Caco-2 (cell line): Measurements from ENCODE around the gene ARHGAP4. TPM values are rescaled to one million over a fixed set of nuclear protein-coding genes. Genes with fewer than 3 reads are reported as not detected.

Source experiments
- BruUV-seq: library from RNA; stranded (reverse); fragments of 400-500 nt; replicated peaks from 2 replicates; lab custom pipeline; 2021; lab: Mats Ljungman, UMichigan
- CTCF ChIA-PET: fragments of 300-600 bp; sonication (Branson Sonifier 250); formaldehyde crosslinking; loops from one replicate; lab custom pipeline; 2022; ENCODE audit warnings: antibody characterized with exemption; lab: Charles Lee
- POLR2A ChIA-PET: fragments of 300-600 bp; sonication (Branson Sonifier 250); formaldehyde crosslinking; loops from one replicate; lab custom pipeline; 2022; ENCODE audit warnings: antibody characterized with exemption; lab: Charles Lee
- DNase-seq, 2 experiments: peaks; one replicate each; pipeline versions ENCODE4 v3.0.0 to v3.0.0-alpha.2; 2020 to 2022
- H3K27me3 ChIP-seq: replicated peaks from 2 replicates; pipeline ENCODE4 v1.6.0; 2011; ENCODE audit warnings: low read length; ENCODE audit not compliant: control insufficient read depth, insufficient read depth
- H3K36me3 ChIP-seq: 2 replicates; pipeline ENCODE4 v1.5.1; 2011; ENCODE audit warnings: low read length; ENCODE audit not compliant: control insufficient read depth, insufficient read depth
- H3K4me1 ChIP-seq: fragments of 250-450 bp; sonication (Bioruptor Pico); 2 replicates; pipeline ENCODE4 v1.5.1; 2020; ENCODE audit warnings: mild to moderate bottlenecking
- H3K4me3 ChIP-seq: 2 replicates; pipeline ENCODE4 v1.5.1; 2011; ENCODE audit warnings: low read depth, mild to moderate bottlenecking, control low read depth, low read length
- H3K9me3 ChIP-seq: fragments of 250-450 bp; sonication (Bioruptor Pico); 2 replicates; pipeline ENCODE4 v1.5.1; 2020; ENCODE audit warnings: mild to moderate bottlenecking, moderate library complexity
- H3K27ac Mint-ChIP-seq: one replicate; pipeline ENCODE4 v1.8.0; 2022; ENCODE audit warnings: mixed read lengths; ENCODE audit not compliant: unreplicated experiment
- H3K27me3 Mint-ChIP-seq: one replicate; pipeline ENCODE4 v1.8.0; 2022; ENCODE audit warnings: mixed read lengths; ENCODE audit not compliant: insufficient read depth, unreplicated experiment
- H3K36me3 Mint-ChIP-seq: one replicate; pipeline ENCODE4 v1.8.0; 2022; ENCODE audit warnings: mild to moderate bottlenecking, mixed read lengths; ENCODE audit not compliant: insufficient read depth, unreplicated experiment
- H3K4me1 Mint-ChIP-seq: one replicate; pipeline ENCODE4 v1.8.0; 2022; ENCODE audit warnings: low read depth, mixed read lengths; ENCODE audit not compliant: unreplicated experiment
- H3K4me3 Mint-ChIP-seq: one replicate; pipeline ENCODE4 v1.8.0; 2022; ENCODE audit warnings: mild to moderate bottlenecking, moderate library complexity, mixed read lengths; ENCODE audit not compliant: unreplicated experiment
- H3K9me3 Mint-ChIP-seq: one replicate; pipeline ENCODE4 v1.8.0; 2022; ENCODE audit warnings: mixed read lengths; ENCODE audit not compliant: unreplicated experiment
- intact Hi-C: fragments of 100-400 bp; cut with micrococcal nuclease; formaldehyde crosslinking; loops from one replicate; pipeline ENCODE4 v1.10.0; 2022; ENCODE audit not compliant: unreplicated experiment
- total RNA-seq: library from RNA; stranded (reverse); gene quantifications from 2 replicates; pipeline ENCODE4 v1.2.3, GENCODE V29; 2022
- TF ChIP-seq, protein P1 (sequence below), 2 experiments: fragments of 200-600 bp in 1 of 2; IDR thresholded peaks; 1 replicate in 1 of 2; 2 replicates in 1 of 2; pipeline versions ENCODE4 v1.5.1 to v1.8.0; 2011 to 2022; ENCODE audit warnings: antibody characterized with exemption in 1 of 2, control low read depth in 1 of 2, inconsistent platforms in 1 of 2, low read depth in 1 of 2, low read length in 1 of 2, mild to moderate bottlenecking in 1 of 2, moderate library complexity in 1 of 2; ENCODE audit not compliant: insufficient read depth in 1 of 2, severe bottlenecking in 1 of 2, unreplicated experiment in 1 of 2

ARHGAP4 gene
- total RNA-seq, 1 experiment from 2014 or later, result 15.7 TPM

DNA sequence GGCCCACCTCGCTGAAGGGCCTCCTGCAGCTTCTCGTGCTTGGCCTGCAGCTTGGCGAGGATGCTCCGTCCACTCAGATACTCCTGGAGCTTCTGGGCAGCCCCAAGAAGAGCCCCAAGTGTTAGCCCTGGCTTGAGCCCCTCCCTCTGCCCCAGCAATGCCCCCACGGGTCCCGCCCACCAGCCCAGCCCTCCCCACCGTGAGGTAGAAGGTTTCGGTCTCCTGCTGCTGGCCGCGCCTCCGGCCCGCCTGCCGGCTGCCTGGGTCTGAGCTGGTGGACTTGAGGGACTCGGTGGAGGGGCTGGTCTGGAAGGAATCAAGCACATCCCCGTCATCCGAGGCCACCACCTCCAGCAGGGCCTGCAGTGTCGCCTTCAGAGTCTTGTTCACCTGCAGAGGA lies 12.9 kb downstream of the ARHGAP4 start:
- no peaks in the 10 kb centered on the region for H3K4me1 ChIP-seq
- DNase-seq, result no peak
- H3K4me3 ChIP-seq, result no peak overlapping the region
- no peaks in the 10 kb centered on the region for H3K9me3 ChIP-seq
- ChIA-PET CTCF (no interaction called here), POLR2A (no interaction called here)
- no peaks in the 10 kb centered on the region for H3K27me3 ChIP-seq
- intact Hi-C loops, result no loop called here
- no TSS peak for BruUV-seq
- H3K36me3 Mint-ChIP-seq, result no peaks in the 10 kb centered on the region
- H3K27me3 Mint-ChIP-seq, result no peaks in the 10 kb centered on the region
- H3K27ac Mint-ChIP-seq, result no peak overlapping the region
- no peaks in the 10 kb centered on the region for H3K36me3 ChIP-seq
- H3K4me3 Mint-ChIP-seq, result no peak overlapping the region
- TF ChIP-seq, protein P1, sequence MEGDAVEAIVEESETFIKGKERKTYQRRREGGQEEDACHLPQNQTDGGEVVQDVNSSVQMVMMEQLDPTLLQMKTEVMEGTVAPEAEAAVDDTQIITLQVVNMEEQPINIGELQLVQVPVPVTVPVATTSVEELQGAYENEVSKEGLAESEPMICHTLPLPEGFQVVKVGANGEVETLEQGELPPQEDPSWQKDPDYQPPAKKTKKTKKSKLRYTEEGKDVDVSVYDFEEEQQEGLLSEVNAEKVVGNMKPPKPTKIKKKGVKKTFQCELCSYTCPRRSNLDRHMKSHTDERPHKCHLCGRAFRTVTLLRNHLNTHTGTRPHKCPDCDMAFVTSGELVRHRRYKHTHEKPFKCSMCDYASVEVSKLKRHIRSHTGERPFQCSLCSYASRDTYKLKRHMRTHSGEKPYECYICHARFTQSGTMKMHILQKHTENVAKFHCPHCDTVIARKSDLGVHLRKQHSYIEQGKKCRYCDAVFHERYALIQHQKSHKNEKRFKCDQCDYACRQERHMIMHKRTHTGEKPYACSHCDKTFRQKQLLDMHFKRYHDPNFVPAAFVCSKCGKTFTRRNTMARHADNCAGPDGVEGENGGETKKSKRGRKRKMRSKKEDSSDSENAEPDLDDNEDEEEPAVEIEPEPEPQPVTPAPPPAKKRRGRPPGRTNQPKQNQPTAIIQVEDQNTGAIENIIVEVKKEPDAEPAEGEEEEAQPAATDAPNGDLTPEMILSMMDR (IDR thresholded peaks at IDR 0.05; ENCODE audit: insufficient read depth in 1 of 2, low read depth in 1 of 2, low read length in 1 of 2, severe bottlenecking in 1 of 2, unreplicated experiment in 1 of 2), result no peak
- no peaks in the 10 kb centered on the region for H3K9me3 Mint-ChIP-seq
- no peaks in the 10 kb centered on the region for H3K4me1 Mint-ChIP-seq

GRCh38 chrX:153911798-153912197 lies 14.3 kb downstream of the ARHGAP4 start:
- Mint-ChIP-seq H3K4me3 (no peak overlapping the region), H3K9me3 (no peaks in the 10 kb centered on the region), H3K27me3 (no peaks in the 10 kb centered on the region), H3K36me3 (no peaks in the 10 kb centered on the region), H3K4me1 (no peaks in the 10 kb centered on the region), H3K27ac (no peak overlapping the region)
- TF ChIP-seq, protein P1 (IDR thresholded peaks at IDR 0.05; ENCODE audit: insufficient read depth in 1 of 2, low read depth in 1 of 2, low read length in 1 of 2, severe bottlenecking in 1 of 2, unreplicated experiment in 1 of 2), result no peak
- Histone ChIP-seq H3K4me3 (no peak overlapping the region), H3K4me1 (no peaks in the 10 kb centered on the region), H3K36me3 (no peaks in the 10 kb centered on the region), H3K27me3 (no peaks in the 10 kb centered on the region), H3K9me3 (no peaks in the 10 kb centered on the region)
- no TSS peak for BruUV-seq
- CTCF ChIA-PET, result interaction anchor here (0.7 to 1.2 kb wide), 2 partner anchors 13 to 35 kb away, joined by 6 read pairs; no protein-coding TSS in a partner anchor
- no peak for DNase-seq
- intact Hi-C loops, result no loop called here
- POLR2A ChIA-PET, result no interaction called here

DNA sequence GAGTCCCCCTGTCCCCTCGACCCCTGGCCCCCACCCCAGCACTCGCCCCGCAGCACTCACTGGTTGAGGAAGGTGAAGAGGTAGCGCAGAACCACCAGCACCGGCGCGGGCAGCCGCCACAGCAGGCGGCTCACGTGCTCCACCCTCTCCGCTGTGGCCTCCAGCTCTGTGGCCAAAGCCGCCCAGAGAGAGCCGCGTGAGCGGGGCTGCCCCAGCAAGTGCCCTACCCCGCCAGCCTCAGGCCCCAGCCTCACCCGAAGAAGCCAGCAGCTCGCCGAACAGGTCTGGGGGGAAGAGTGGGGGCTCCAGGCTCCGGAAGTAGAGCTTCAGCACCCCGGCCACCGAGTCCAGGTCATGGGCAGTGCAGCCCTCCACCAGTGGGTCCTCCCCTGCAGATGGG lies 15.6 kb downstream of the ARHGAP4 start:
- H3K27me3 Mint-ChIP-seq, result no peaks in the 10 kb centered on the region
- H3K4me1 Mint-ChIP-seq, result no peaks in the 10 kb centered on the region
- CTCF ChIA-PET, result interaction anchor here (0.6 to 0.7 kb wide), 2 partner anchors 32 to 99 kb away, joined by 3 to 5 read pairs; no protein-coding TSS in a partner anchor
- Histone ChIP-seq H3K9me3 (no peaks in the 10 kb centered on the region), H3K4me1 (no peaks in the 10 kb centered on the region), H3K4me3 (no peak overlapping the region), H3K36me3 (no peaks in the 10 kb centered on the region), H3K27me3 (no peaks in the 10 kb centered on the region)
- no TSS peak for BruUV-seq
- no peaks in the 10 kb centered on the region for H3K9me3 Mint-ChIP-seq
- no peaks in the 10 kb centered on the region for H3K36me3 Mint-ChIP-seq
- intact Hi-C loops, result no loop called here
- no peak overlapping the region for H3K27ac Mint-ChIP-seq
- H3K4me3 Mint-ChIP-seq, result no peak overlapping the region
- POLR2A ChIA-PET, result interaction anchor here (0.5 to 0.7 kb wide), 2 partner anchors 24 to 117 kb away, joined by 3 to 7 read pairs; partner anchors contain the start of gene L1CAM
- no peak for DNase-seq
- TF ChIP-seq, protein P1 (IDR thresholded peaks at IDR 0.05; ENCODE audit: insufficient read depth in 1 of 2, low read depth in 1 of 2, low read length in 1 of 2, severe bottlenecking in 1 of 2, unreplicated experiment in 1 of 2), result no peak
